NCI-H345 treated with DMSO at 0.1 percent for 48 hours (cell line): ENCODE data around the gene EHHADH.
"Not testable (repeated sequence)": the region's sequence is repeated elsewhere in the genome, so short reads cannot be mapped to it uniquely, and the experiment has no call there.

Experiments
- DNase-seq: peaks from one replicate; lab custom pipeline; 2025; ENCODE audit not compliant: unreplicated experiment; lab: John Stamatoyannopoulos, UW

Gene EHHADH

GRCh38 chr3:185253133-185253532 lies 716 bp downstream of the EHHADH start:
- not testable (repeated sequence) for DNase-seq

- DNase-seq, result no peak
Measured at GRCh38 chr3:185251272-185251671, 2.6 kb downstream of the EHHADH start.

GRCh38 chr3:185250653-185251052 lies 3.2 kb downstream of the EHHADH start:
- DNase-seq, result no peak

GRCh38 chr3:185250247-185250646 lies 3.6 kb downstream of the EHHADH start:
- DNase-seq, result no peak

GRCh38 chr3:185242642-185243041 lies 11.2 kb downstream of the EHHADH start:
- DNase-seq, result no peak

GRCh38 chr3:185236969-185237368 lies 16.9 kb downstream of the EHHADH start:
- DNase-seq, result no peak

- DNase-seq, result no peak
Measured at GRCh38 chr3:185233328-185233727, 20.5 kb downstream of the EHHADH start.

- DNase-seq, result not testable (repeated sequence)
Measured at GRCh38 chr3:185226526-185226925, 27.3 kb downstream of the EHHADH start.

- DNase-seq, result no peak
Measured at GRCh38 chr3:185225523-185225922, 28.3 kb downstream of the EHHADH start.

- DNase-seq, result no peak
Measured at GRCh38 chr3:185225080-185225479, 28.8 kb downstream of the EHHADH start.

GRCh38 chr3:185221203-185221602 lies 32.6 kb downstream of the EHHADH start:
- no peak for DNase-seq

GRCh38 chr3:185216607-185216958 lies 37.3 kb downstream of the EHHADH start:
- no peak for DNase-seq

- no peak for DNase-seq
Measured at GRCh38 chr3:185215873-185216606, 37.8 kb downstream of the EHHADH start.

GRCh38 chr3:185212559-185212958 lies 41.3 kb downstream of the EHHADH start:
- no peak for DNase-seq

GRCh38 chr3:185212086-185212485 lies 41.8 kb downstream of the EHHADH start:
- DNase-seq, result no peak

GRCh38 chr3:185210621-185211142 lies 43.2 kb downstream of the EHHADH start:
- DNase-seq, result no peak

- no peak for DNase-seq
Measured at GRCh38 chr3:185208823-185209222, 45.0 kb downstream of the EHHADH start.

- no peak for DNase-seq
Measured at GRCh38 chr3:185207931-185208746, 45.7 kb downstream of the EHHADH start.

- DNase-seq, result no peak
Measured at GRCh38 chr3:185207481-185207880, 46.4 kb downstream of the EHHADH start.

GRCh38 chr3:185205865-185206264 lies 48.0 kb downstream of the EHHADH start:
- no peak for DNase-seq

GRCh38 chr3:185204894-185205293 lies 49.0 kb downstream of the EHHADH start:
- no peak for DNase-seq

GRCh38 chr3:185200639-185201038 lies 53.2 kb downstream of the EHHADH start:
- DNase-seq, result no peak
